ENCODE measurements around the gene PRDM4.

DNA sequence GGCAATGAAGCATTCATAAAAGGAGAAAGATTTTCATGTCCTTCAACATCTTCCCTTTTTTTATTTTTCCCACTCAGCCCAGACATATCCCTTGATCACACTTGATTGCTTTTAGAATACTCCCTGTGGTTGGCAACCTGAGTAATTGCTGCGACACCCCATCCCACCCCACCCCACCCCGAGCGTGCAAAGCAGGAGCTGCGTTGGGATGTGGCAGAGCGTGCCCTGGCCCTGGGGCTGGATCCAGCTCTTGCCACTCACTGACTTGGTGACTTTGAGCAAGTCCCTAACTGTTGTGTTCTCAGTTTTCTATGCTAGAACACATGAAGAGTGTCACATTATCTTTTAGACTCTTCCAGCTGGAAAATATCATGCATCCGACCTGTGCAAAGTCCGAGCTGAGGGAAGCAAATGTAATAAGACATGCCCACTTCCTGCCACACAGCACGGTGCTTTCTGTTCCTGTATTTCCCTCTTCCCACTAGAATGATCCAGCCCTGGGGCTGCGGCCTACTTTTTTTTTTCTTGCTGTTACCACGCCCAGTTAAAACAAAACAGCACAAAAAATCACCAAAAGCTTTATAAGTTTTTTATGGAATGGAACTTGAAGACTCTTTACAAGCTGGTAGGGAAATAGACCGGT is 17.6 kb upstream of the PRDM4 start:
- TF ChIP-seq, protein P1, sequence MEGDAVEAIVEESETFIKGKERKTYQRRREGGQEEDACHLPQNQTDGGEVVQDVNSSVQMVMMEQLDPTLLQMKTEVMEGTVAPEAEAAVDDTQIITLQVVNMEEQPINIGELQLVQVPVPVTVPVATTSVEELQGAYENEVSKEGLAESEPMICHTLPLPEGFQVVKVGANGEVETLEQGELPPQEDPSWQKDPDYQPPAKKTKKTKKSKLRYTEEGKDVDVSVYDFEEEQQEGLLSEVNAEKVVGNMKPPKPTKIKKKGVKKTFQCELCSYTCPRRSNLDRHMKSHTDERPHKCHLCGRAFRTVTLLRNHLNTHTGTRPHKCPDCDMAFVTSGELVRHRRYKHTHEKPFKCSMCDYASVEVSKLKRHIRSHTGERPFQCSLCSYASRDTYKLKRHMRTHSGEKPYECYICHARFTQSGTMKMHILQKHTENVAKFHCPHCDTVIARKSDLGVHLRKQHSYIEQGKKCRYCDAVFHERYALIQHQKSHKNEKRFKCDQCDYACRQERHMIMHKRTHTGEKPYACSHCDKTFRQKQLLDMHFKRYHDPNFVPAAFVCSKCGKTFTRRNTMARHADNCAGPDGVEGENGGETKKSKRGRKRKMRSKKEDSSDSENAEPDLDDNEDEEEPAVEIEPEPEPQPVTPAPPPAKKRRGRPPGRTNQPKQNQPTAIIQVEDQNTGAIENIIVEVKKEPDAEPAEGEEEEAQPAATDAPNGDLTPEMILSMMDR (IDR thresholded peaks at IDR 0.05; ENCODE audit: low read depth, low read length, missing input control) = no peak
- no peak for TF ChIP-seq YY1 (IDR thresholded peaks at IDR 0.05)
- TF ChIP-seq, protein P2, sequence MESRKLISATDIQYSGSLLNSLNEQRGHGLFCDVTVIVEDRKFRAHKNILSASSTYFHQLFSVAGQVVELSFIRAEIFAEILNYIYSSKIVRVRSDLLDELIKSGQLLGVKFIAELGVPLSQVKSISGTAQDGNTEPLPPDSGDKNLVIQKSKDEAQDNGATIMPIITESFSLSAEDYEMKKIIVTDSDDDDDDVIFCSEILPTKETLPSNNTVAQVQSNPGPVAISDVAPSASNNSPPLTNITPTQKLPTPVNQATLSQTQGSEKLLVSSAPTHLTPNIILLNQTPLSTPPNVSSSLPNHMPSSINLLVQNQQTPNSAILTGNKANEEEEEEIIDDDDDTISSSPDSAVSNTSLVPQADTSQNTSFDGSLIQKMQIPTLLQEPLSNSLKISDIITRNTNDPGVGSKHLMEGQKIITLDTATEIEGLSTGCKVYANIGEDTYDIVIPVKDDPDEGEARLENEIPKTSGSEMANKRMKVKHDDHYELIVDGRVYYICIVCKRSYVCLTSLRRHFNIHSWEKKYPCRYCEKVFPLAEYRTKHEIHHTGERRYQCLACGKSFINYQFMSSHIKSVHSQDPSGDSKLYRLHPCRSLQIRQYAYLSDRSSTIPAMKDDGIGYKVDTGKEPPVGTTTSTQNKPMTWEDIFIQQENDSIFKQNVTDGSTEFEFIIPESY (IDR thresholded peaks at IDR 0.05) = no peak
- no peak for TF ChIP-seq TAF1 (conservative IDR thresholded peaks at IDR 0.05)
- TF ChIP-seq, protein P3, sequence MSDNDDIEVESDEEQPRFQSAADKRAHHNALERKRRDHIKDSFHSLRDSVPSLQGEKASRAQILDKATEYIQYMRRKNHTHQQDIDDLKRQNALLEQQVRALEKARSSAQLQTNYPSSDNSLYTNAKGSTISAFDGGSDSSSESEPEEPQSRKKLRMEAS (IDR thresholded peaks at IDR 0.05) = no peak
- no peak for TF ChIP-seq GABPA (IDR thresholded peaks at IDR 0.05 in 1 of 2, conservative IDR thresholded peaks at IDR 0.05 in 1 of 2)
- TF ChIP-seq JUND (IDR thresholded peaks at IDR 0.05) = no peak
- TF ChIP-seq, protein P4, sequence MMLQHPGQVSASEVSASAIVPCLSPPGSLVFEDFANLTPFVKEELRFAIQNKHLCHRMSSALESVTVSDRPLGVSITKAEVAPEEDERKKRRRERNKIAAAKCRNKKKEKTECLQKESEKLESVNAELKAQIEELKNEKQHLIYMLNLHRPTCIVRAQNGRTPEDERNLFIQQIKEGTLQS (IDR thresholded peaks at IDR 0.05) = no peak
- TF ChIP-seq NR2F2 (IDR thresholded peaks at IDR 0.05) = no peak
- no peak for TF ChIP-seq FOXA1 (IDR thresholded peaks at IDR 0.05)

Measured in liver (tissue), 3 donors.